Gastroesophageal sphincter (tissue), 4 donors: ENCODE measurements around the gene APBB1IP. TPM values are rescaled to one million over a fixed set of nuclear protein-coding genes. Genes with fewer than 3 reads are reported as not detected.

Experiments used
- ATAC-seq: fragments of 150-250 bp; one replicate; pipeline ENCODE4 v1.9.1; 2016; ENCODE audit warnings: mild to moderate bottlenecking, moderate library complexity
- H3K27ac ChIP-seq, 4 donors: fragments of 200-600 bp; sonication (generic) in 3 of 4; 1 replicate in 3 of 4; 2 replicates in 1 of 4; pipeline ENCODE4 v1.5.1; 2016 to 2019
- H3K27me3 ChIP-seq: fragments of 200-600 bp; sonication (generic); one replicate; pipeline ENCODE4 v1.5.1; 2019
- H3K36me3 ChIP-seq, 2 donors: fragments of 200-600 bp; sonication (generic); one replicate each; pipeline ENCODE4 v1.5.1; 2019; ENCODE audit warnings: control low read depth in 1 of 2
- H3K4me1 ChIP-seq, 3 donors: fragments of 200-600 bp; sonication (generic); 1 replicate in 2 of 3; 2 replicates in 1 of 3; pipeline ENCODE4 v1.5.1; 2016 to 2019; ENCODE audit warnings: control low read depth in 2 of 3
- H3K4me3 ChIP-seq, 2 donors: fragments of 200-600 bp; sonication (generic); one replicate each; pipeline ENCODE4 v1.5.1; 2019; ENCODE audit warnings: mild to moderate bottlenecking in 1 of 2, moderate library complexity in 1 of 2
- H3K9me3 ChIP-seq, 3 donors: fragments of 200-600 bp; sonication (generic); one replicate each; pipeline ENCODE4 v1.5.1; 2017 to 2019; ENCODE audit warnings: control low read depth in 2 of 3
- CTCF ChIP-seq, 4 experiments: fragments of 200-600 bp in 2 of 4; fragments of 450-650 bp in 2 of 4; sonication (generic) in 1 of 4; IDR thresholded peaks; one replicate each; pipeline ENCODE4 v1.5.1; 2017 to 2019; ENCODE audit warnings: antibody characterized with exemption in 4 of 4, mild to moderate bottlenecking in 2 of 4, moderate library complexity in 2 of 4
- EP300 ChIP-seq: sonication (generic); formaldehyde crosslinking; IDR thresholded peaks from one replicate; pipeline ENCODE4 v1.6.1; 2017; ENCODE audit warnings: antibody characterized with exemption, mild to moderate bottlenecking
- POLR2A ChIP-seq, 2 donors: fragments of 450-650 bp; IDR thresholded peaks; one replicate each; pipeline ENCODE4 v1.6.1; 2017; ENCODE audit warnings: antibody characterized with exemption in 2 of 2, mild to moderate bottlenecking in 2 of 2, moderate library complexity in 1 of 2
- POLR2AphosphoS5 ChIP-seq: sonication (generic); formaldehyde crosslinking; IDR thresholded peaks from one replicate; pipeline ENCODE4 v1.6.1; 2017; ENCODE audit warnings: antibody characterized with exemption
- WGBS, 2 donors: methylation state at CpG; one replicate each; pipeline ENCODE4 v1.1.5; 2018; ENCODE audit warnings: low coverage in 1 of 2; 5-methylcytosine and 5-hydroxymethylcytosine counted together
- total RNA-seq, 4 donors: library from RNA; depleted of rRNA; stranded (reverse); fragments of >200 nt; gene quantifications; one replicate each; pipeline ENCODE4 v1.1.0, GENCODE V29; 2016

The APBB1IP gene
- total RNA-seq, 4 donors from 2014 or later: 2.3 to 6.9 (median 4.9) TPM

DNA sequence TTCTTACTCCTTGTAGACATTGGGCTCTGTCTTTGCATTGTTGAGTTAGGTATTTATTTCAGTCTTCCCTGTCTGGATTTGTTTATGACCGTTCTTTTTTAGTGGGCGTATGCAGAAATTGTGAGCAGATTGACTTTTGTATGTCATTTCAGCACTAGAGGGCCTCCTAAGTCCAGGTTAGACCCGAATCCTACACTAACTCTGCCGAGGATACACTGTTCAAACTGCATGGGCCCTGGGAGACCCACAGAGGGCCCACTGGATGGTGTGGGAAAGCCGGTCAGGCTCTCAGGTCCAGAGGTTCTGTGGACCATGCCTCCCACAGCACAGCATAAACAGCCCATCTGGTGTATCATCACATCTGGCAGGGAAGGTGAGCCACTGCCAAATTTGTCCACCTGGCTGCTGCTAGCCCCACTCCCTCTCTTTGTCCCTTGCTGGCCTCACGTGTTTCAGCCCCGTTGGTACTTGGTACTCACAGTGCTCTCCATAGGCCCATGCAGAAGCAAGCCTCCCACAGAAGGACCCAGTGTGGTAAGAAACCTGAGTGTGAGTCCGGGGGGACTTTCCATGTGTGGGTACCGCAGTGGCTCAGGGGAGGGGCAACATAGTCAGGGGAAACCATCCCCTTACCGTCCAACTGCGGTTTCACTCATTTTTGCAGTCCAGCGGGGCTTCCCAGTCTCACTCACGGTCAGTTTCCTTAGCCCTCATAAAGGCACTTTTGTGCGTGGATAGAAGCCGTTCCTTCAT lies 112.8 kb downstream of the APBB1IP start:
- TF ChIP-seq CTCF (IDR thresholded peaks at IDR 0.05): no peak
- no peak for TF ChIP-seq POLR2AphosphoS5
- TF ChIP-seq EP300: no peak
- no peak for TF ChIP-seq POLR2A (IDR thresholded peaks at IDR 0.05)
- H3K9me3 ChIP-seq: peaks cover 0 to 18% (median 0%) of the 10 kb centered on the region in 3 donors
- no peak for ATAC-seq
- peaks cover 0 to 4% (median 0%) of the 10 kb centered on the region in 3 donors for H3K4me1 ChIP-seq
- no peaks in the 10 kb centered on the region for H3K36me3 ChIP-seq
- no peak overlapping the region for H3K27ac ChIP-seq
- 56 to 88% methylated on average over 8 to 9 of the region's 15 CpGs for WGBS, 2 donors
- H3K4me3 ChIP-seq: no peak overlapping the region
- peaks cover 15% of the 10 kb centered on the region for H3K27me3 ChIP-seq

DNA sequence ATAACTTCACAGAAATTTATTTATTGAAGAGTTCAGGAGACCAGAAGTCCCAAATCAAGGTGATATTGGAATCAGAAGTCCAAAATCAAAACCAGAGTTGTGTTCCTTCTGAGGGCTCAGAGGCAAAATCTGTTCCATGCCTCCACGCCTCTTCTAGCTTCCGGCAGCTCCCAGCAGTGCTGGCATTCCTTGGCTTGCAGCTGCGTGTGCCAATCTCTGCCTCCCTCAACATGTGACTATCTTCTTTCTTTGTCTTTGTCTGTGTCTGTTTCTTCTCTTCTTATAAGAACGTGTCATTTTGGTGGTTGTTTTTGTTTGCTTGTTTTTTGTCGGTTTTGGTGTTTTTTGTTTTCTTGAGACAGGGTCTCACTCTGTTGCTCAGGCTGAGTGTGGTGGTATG lies 116.1 kb downstream of the APBB1IP start:
- H3K27ac ChIP-seq: no peak overlapping the region
- whole genome bisulfite sequencing, 2 donors: 76 to 81% methylated on average over 4 to 5 of the region's 5 CpGs
- peaks cover 40% of the 10 kb centered on the region for H3K27me3 ChIP-seq
- peaks cover 0 to 18% (median 0%) of the 10 kb centered on the region in 3 donors for H3K9me3 ChIP-seq
- TF ChIP-seq POLR2A (IDR thresholded peaks at IDR 0.05): no peak
- TF ChIP-seq CTCF (IDR thresholded peaks at IDR 0.05): no peak
- no peak for TF ChIP-seq EP300
- TF ChIP-seq POLR2AphosphoS5: no peak
- ATAC-seq: no peak
- H3K36me3 ChIP-seq: no peaks in the 10 kb centered on the region
- H3K4me1 ChIP-seq: peaks cover 0 to 14% (median 0%) of the 10 kb centered on the region in 3 donors
- H3K4me3 ChIP-seq: no peak overlapping the region

GRCh38 chr10:26555719-26556368 lies 117.7 kb downstream of the APBB1IP start:
- ATAC-seq: peak; percentile 83
- Histone ChIP-seq H3K36me3 (no peaks in the 10 kb centered on the region), H3K27me3 (peaks cover 43% of the 10 kb centered on the region), H3K4me3 (no peak overlapping the region), H3K27ac (peak overlapping the region in 2 of 4 donors; percentile 1 to 59), H3K9me3 (peaks cover 0 to 6% (median 0%) of the 10 kb centered on the region in 3 donors), H3K4me1 (peaks cover 0 to 14% (median 0%) of the 10 kb centered on the region in 3 donors)
- TF ChIP-seq POLR2AphosphoS5: peak; percentile 54
- no peak for TF ChIP-seq EP300
- 36 to 53% methylated on average over 2 to 7 of the region's 8 CpGs for WGBS, 2 donors

DNA sequence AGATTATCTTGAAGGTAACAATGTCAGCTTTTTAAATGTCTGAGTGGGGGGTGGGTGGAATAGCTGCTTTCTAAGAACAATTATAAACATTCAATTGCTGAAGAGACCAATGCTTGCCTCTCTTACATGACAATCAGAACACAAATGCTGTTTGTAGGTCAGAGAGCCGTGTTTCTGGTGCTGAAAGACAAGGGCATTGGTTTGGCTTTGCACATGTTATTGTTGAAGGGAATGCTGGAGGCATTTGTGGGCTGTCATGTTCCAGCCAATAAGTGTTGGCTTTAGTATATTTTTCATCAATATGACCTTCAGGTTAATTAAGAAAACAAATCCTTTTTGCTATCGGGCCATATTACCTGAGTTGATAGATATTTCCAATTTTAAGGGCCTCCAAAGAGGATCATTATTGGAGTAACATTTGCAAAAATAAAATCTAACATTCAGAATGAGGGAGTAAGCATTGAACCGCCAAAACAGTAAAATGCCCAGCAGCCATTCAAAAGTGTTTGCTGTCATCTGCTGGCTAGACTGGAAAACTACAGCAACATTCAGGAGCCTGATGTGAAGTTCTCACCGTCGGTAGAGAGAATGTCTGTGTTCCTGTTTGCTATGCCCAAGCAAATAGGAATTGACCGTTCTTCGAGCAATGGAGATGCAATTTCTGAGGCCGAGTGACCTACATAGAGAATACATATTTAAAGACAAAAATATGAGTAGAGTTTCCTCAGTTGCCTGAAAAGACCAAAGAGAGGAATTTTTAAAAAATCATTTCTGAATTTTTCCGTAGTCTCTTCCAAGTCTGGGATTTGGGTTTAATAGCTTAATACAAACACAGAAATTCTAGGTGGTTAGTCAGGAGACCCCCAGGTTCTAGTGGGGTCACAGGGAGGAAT lies 118.9 kb downstream of the APBB1IP start:
- no peak for ATAC-seq
- no peaks in the 10 kb centered on the region for H3K9me3 ChIP-seq
- 17 to 20% methylated on average over 9 of the region's 9 CpGs for WGBS, 2 donors
- peak; percentile 19 to 80 (median 62) for TF ChIP-seq CTCF (IDR thresholded peaks at IDR 0.05)
- no peak for TF ChIP-seq POLR2A (IDR thresholded peaks at IDR 0.05)
- no peaks in the 10 kb centered on the region for H3K36me3 ChIP-seq
- H3K4me1 ChIP-seq: peaks cover 0 to 14% (median 0%) of the 10 kb centered on the region in 3 donors
- H3K27ac ChIP-seq: no peak overlapping the region
- H3K27me3 ChIP-seq: peaks cover 52% of the 10 kb centered on the region
- H3K4me3 ChIP-seq: no peak overlapping the region

GRCh38 chr10:26557641-26558014 lies 119.5 kb downstream of the APBB1IP start:
- ATAC-seq: no peak
- H3K9me3 ChIP-seq: no peaks in the 10 kb centered on the region
- H3K4me3 ChIP-seq: no peak overlapping the region
- peaks cover 0 to 14% (median 0%) of the 10 kb centered on the region in 3 donors for H3K4me1 ChIP-seq
- TF ChIP-seq POLR2AphosphoS5: no peak
- no peak for TF ChIP-seq CTCF (IDR thresholded peaks at IDR 0.05)
- TF ChIP-seq POLR2A (IDR thresholded peaks at IDR 0.05): no peak
- no peak for TF ChIP-seq EP300
- no peak overlapping the region for H3K27ac ChIP-seq
- peaks cover 0 to 3% of the 10 kb centered on the region in 2 donors for H3K36me3 ChIP-seq
- 27 to 40% methylated on average over 4 to 5 of the region's 5 CpGs for WGBS, 2 donors
- H3K27me3 ChIP-seq: peaks cover 57% of the 10 kb centered on the region
